ENCODE data around the gene HSP90AB1. TPM values are rescaled to one million over a fixed set of nuclear protein-coding genes. Genes with fewer than 3 reads are reported as not detected.

Gene HSP90AB1
- total and polyA plus RNA-seq, 9 of the 15 experiments (the other 6 are each of a cell fraction or from before 2014, with no cell fraction given), result 1,780 to 3,358 (median 2,262) TPM

GRCh38 chr6:44255871-44256774 lies 9.2 kb downstream of the HSP90AB1 start (continued):
- TF ChIP-seq ETV6 (IDR thresholded peaks at IDR 0.05; ENCODE audit: borderline replicate concordance in 1 of 2, low read depth in 2 of 2, low read length in 1 of 2) (no peak), ETV6 (CRISPR knock-in tag; IDR thresholded peaks at IDR 0.05; ENCODE audit: borderline replicate concordance) (0 out of 2 replicates have a peak, but pooled peaks have one; percentile 5), THRAP3 (IDR thresholded peaks at IDR 0.05; ENCODE audit: borderline replicate concordance) (no peak), YY1 (IDR thresholded peaks at IDR 0.05; ENCODE audit: borderline replicate concordance in 1 of 3, control insufficient read depth in 1 of 3, extremely low read depth in 1 of 3, insufficient read depth in 3 of 3, insufficient read length in 1 of 3, insufficient replicate concordance in 2 of 3, low read depth in 1 of 3, low read length in 2 of 3) (no peak), ZNF143 (CRISPR knock-in tag; IDR thresholded peaks at IDR 0.05) (no peak), YBX1 (IDR thresholded peaks at IDR 0.05) (no peak), FOXK1 (CRISPR knock-in tag; IDR thresholded peaks at IDR 0.05; ENCODE audit: borderline replicate concordance) (peak; percentile 17; the same call in 1 of the 2 replicates), CHD2 (IDR thresholded peaks at IDR 0.05; ENCODE audit: low read depth, low read length) (peak; percentile 20; the same call in 1 of the 2 replicates), GMEB1 (CRISPR knock-in tag; IDR thresholded peaks at IDR 0.05) (no peak), CHD7 (IDR thresholded peaks at IDR 0.05; ENCODE audit: low read depth, low read length) (no peak), RBM14 (IDR thresholded peaks at IDR 0.05; ENCODE audit: borderline replicate concordance, insufficient read depth, low read depth, low read length) (no peak), SNAPC5 (CRISPR knock-in tag; IDR thresholded peaks at IDR 0.05) (no peak)

All from K562 (cell line).